SK-N-SH (cell line): Measurements from ENCODE around the gene GFY. TPM values are rescaled to one million over a fixed set of nuclear protein-coding genes. Genes with fewer than 3 reads are reported as not detected.

Experiments
- CTCF ChIA-PET: fragments of 300-600, 350-600 bp; formaldehyde crosslinking; extraction: SDS; loops from one replicate; lab custom pipeline; 2021; lab: Yijun Ruan, JAX
- POLR2A ChIA-PET: fragments of 350-600 bp; sonication (Branson Sonifier 250); formaldehyde crosslinking; extraction: SDS; loops from one replicate; lab custom pipeline; 2020; ENCODE audit warnings: antibody characterized with exemption, inconsistent platforms; lab: Yijun Ruan, JAX
- DNase-seq: peaks from one replicate; pipeline ENCODE4 v3.0.0; 2012
- H2AFZ ChIP-seq: fragments of 200-600 bp; sonication (generic); 2 replicates; pipeline ENCODE4 v1.8.1; 2016; ENCODE audit warnings: antibody characterized with exemption, mild to moderate bottlenecking, low read depth
- H3F3A ChIP-seq: fragments of 200-600 bp; sonication (generic); replicated peaks from 2 replicates; pipeline ENCODE3; 2016; ENCODE audit warnings: antibody characterized with exemption, mild to moderate bottlenecking; ENCODE audit not compliant: insufficient read depth
- H3K27ac ChIP-seq, 2 experiments: fragments of 200-500 bp in 1 of 2; fragments of 200-600 bp in 1 of 2; sonication (Bioruptor generic) in 1 of 2; sonication (generic), shearing (Covaris generic) in 1 of 2; 2 replicates each; pipeline versions ENCODE4 v1.5.1 to v1.6.1; 2014 to 2016; ENCODE audit warnings: low read depth in 2 of 2, inconsistent platforms in 1 of 2, low read length in 1 of 2, mild to moderate bottlenecking in 1 of 2, mixed read lengths in 1 of 2
- H3K27me3 ChIP-seq: fragments of 200-600 bp; sonication (generic), shearing (Covaris generic); 2 replicates; pipeline ENCODE4 v1.6.1; 2016; ENCODE audit warnings: mixed run types; ENCODE audit not compliant: insufficient read depth
- H3K36me3 ChIP-seq, 2 experiments: fragments of 200-500 bp in 1 of 2; fragments of 200-600 bp in 1 of 2; sonication (Bioruptor generic) in 1 of 2; sonication (generic) in 1 of 2; replicated peaks in 1 of 2; 2 replicates each; pipeline versions ENCODE3 to v1.5.1; 2014 to 2016; ENCODE audit warnings: low read length in 1 of 2, mild to moderate bottlenecking in 1 of 2; ENCODE audit not compliant: insufficient read depth in 2 of 2, control insufficient read depth in 1 of 2
- H3K4me1 ChIP-seq, 2 experiments: fragments of 200-500 bp in 1 of 2; fragments of 200-600 bp in 1 of 2; sonication (Bioruptor generic) in 1 of 2; sonication (generic), shearing (Covaris generic) in 1 of 2; 2 replicates each; pipeline versions ENCODE4 v1.5.1 to v1.6.1; 2014 to 2016; ENCODE audit warnings: low read depth in 1 of 2, low read length in 1 of 2, mixed run types in 1 of 2; ENCODE audit not compliant: insufficient read depth in 2 of 2, control insufficient read depth in 1 of 2
- H3K4me2 ChIP-seq: fragments of 200-600 bp; sonication (generic), shearing (Covaris generic); 2 replicates; pipeline ENCODE4 v1.6.1; 2017; ENCODE audit warnings: mixed run types
- H3K4me3 ChIP-seq, 2 experiments: fragments of 200-500 bp in 1 of 2; fragments of 200-600 bp in 1 of 2; sonication (Bioruptor generic) in 1 of 2; sonication (generic), shearing (Covaris generic) in 1 of 2; 2 replicates each; pipeline versions ENCODE4 v1.5.1 to v1.8.1; 2014 to 2016; ENCODE audit warnings: low read depth in 2 of 2, inconsistent platforms in 1 of 2, low read length in 1 of 2, mild to moderate bottlenecking in 1 of 2, mixed read lengths in 1 of 2, moderate library complexity in 1 of 2
- H3K79me2 ChIP-seq: fragments of 200-600 bp; sonication (generic); 2 replicates; pipeline ENCODE4 v1.8.1; 2017; ENCODE audit warnings: mild to moderate bottlenecking; ENCODE audit not compliant: insufficient read depth
- H3K9ac ChIP-seq: fragments of 200-600 bp; sonication (generic); 2 replicates; pipeline ENCODE4 v1.6.1; 2017; ENCODE audit warnings: mixed run types
- H3K9me2 ChIP-seq: fragments of 200-600 bp; sonication (generic); 2 replicates; pipeline ENCODE4 v1.6.1; 2017; ENCODE audit warnings: mixed run types
- H3K9me3 ChIP-seq: fragments of 200-600 bp; sonication (generic); 2 replicates; pipeline ENCODE4 v1.6.1; 2017; ENCODE audit warnings: mixed run types, mild to moderate bottlenecking, moderate library complexity
- H4K20me1 ChIP-seq: fragments of 200-600 bp; sonication (generic); 2 replicates; pipeline ENCODE4 v1.6.1; 2017; ENCODE audit warnings: mild to moderate bottlenecking, mixed run types; ENCODE audit not compliant: insufficient read depth
- CHD2 ChIP-seq: fragments of 150-350 bp; IDR thresholded peaks from 2 replicates; pipeline ENCODE4 v1.6.1; 2018; ENCODE audit warnings: low read length; ENCODE audit not compliant: partially characterized antibody
- ELF1 ChIP-seq: IDR thresholded peaks from 2 replicates; pipeline ENCODE4 v1.4.0; 2012
- EP300 ChIP-seq, 2 experiments: IDR thresholded peaks; 2 replicates each; pipeline versions ENCODE4 v1.4.0 to v1.6.1; 2012; ENCODE audit warnings: borderline replicate concordance in 1 of 2, low read depth in 1 of 2, low read length in 1 of 2
- EZH2phosphoT487 ChIP-seq: fragments of 200-600 bp; sonication (generic); IDR thresholded peaks from 2 replicates; pipeline ENCODE4 v1.6.1; 2017; ENCODE audit warnings: low read depth, mixed run types, mild to moderate bottlenecking, antibody characterized with exemption, moderate library complexity, borderline replicate concordance
- FOXJ3 ChIP-seq: sonication (generic); formaldehyde crosslinking; IDR thresholded peaks from 2 replicates; pipeline ENCODE4 v1.5.1; 2020; ENCODE audit warnings: mild to moderate bottlenecking, missing genetic modification reagents
- FOXM1 ChIP-seq: IDR thresholded peaks from 2 replicates; pipeline ENCODE4 v1.4.0; 2012; ENCODE audit warnings: low read depth, mild to moderate bottlenecking
- JUND ChIP-seq: IDR thresholded peaks from 2 replicates; pipeline ENCODE4 v1.4.0; 2012
- MXI1 ChIP-seq: IDR thresholded peaks from 2 replicates; pipeline ENCODE4 v1.6.1; 2012; ENCODE audit warnings: mild to moderate bottlenecking, low read depth, low read length, improper control_type of control experiment
- NFIC ChIP-seq: IDR thresholded peaks from 2 replicates; pipeline ENCODE4 v1.4.0; 2012; ENCODE audit warnings: borderline replicate concordance
- RCOR1 ChIP-seq: fragments of 150-350 bp; IDR thresholded peaks from 2 replicates; pipeline ENCODE4 v1.6.1; 2017; ENCODE audit warnings: antibody characterized with exemption, low read length
- RXRA ChIP-seq: IDR thresholded peaks from 2 replicates; pipeline ENCODE4 v1.4.0; 2012; ENCODE audit warnings: low read depth, mild to moderate bottlenecking, borderline replicate concordance
- SIN3A ChIP-seq: IDR thresholded peaks from 2 replicates; pipeline ENCODE4 v1.6.1; 2012; ENCODE audit warnings: low read depth, mild to moderate bottlenecking, low read length, moderate library complexity, borderline replicate concordance
- SMC3 ChIP-seq: IDR thresholded peaks from 2 replicates; pipeline ENCODE4 v1.6.1; 2012; ENCODE audit warnings: low read depth, low read length, improper control_type of control experiment
- TAF1 ChIP-seq: IDR thresholded peaks from 2 replicates; pipeline ENCODE4 v1.6.1; 2012; ENCODE audit warnings: low read depth, mild to moderate bottlenecking, low read length, moderate library complexity, borderline replicate concordance
- TEAD4 ChIP-seq: IDR thresholded peaks from 2 replicates; pipeline ENCODE4 v1.4.0; 2012; ENCODE audit warnings: mild to moderate bottlenecking, borderline replicate concordance; ENCODE audit not compliant: insufficient read depth
- WGBS: methylation state at CpG from one replicate; pipeline ENCODE4 v1.1.6; 2017; ENCODE audit warnings: low lambda C conversion rate; 5-methylcytosine and 5-hydroxymethylcytosine counted together
- polyA plus RNA-seq, 3 experiments: library from polyadenylated mRNA; depleted of rRNA; stranded (reverse); fragments of >200 nt; gene quantifications; 2 replicates each; pipeline ENCODE4 v1.2.3, GENCODE V29; 2012
- TF ChIP-seq, protein P1 (sequence below): fragments of 150-350 bp; IDR thresholded peaks from 2 replicates; pipeline ENCODE4 v1.6.1; 2016; ENCODE audit warnings: mild to moderate bottlenecking, low read depth, low read length
- TF ChIP-seq, protein P2 (sequence below): IDR thresholded peaks from 2 replicates; pipeline ENCODE4 v1.6.1; 2012; ENCODE audit warnings: mild to moderate bottlenecking, low read depth, low read length, moderate library complexity
- TF ChIP-seq, protein P3 (sequence below): IDR thresholded peaks from 2 replicates; pipeline ENCODE4 v1.4.0; 2012; ENCODE audit warnings: low read depth
- TF ChIP-seq, protein P4 (sequence below): IDR thresholded peaks from 2 replicates; pipeline ENCODE4 v1.4.0; 2012; ENCODE audit warnings: low read depth, borderline replicate concordance
- TF ChIP-seq, protein P5 (sequence below): fragments of 200-600 bp; sonication (generic); IDR thresholded peaks from 2 replicates; pipeline ENCODE4 v1.6.1; 2017; ENCODE audit warnings: antibody characterized with exemption, mild to moderate bottlenecking, moderate library complexity

Gene GFY
- polyA plus RNA-seq, 1 of the 3 experiments (the other 2 are of a cell fraction), result not detected

DNA sequence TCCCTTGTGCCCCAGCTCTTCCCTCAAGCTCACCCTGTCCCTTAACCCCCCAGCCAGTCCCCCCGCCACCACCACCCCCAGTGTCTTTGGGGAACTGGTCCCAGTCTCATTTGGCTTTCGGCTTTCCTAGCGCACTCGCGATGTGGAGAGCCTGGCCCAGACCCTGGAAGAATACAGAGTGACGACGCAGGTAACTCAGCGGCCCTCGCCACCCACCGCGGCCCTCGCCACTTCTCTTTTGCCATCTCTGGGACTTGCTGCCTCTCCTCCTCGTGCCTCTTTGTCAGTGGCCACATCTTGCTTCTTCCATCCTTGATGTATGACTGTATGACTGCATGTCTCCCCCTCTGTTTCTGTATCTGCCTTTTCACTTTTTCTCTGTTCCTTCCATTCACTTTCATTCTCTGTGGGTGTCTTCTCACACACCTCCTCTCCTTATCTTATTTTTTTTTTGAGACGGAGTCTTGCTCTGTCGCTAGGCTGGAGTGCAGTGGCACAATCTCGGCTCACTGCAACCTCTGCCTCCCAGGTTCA lies 17.6 kb upstream of the GFY start:
- WGBS, result 87% methylated on average over 16 of the region's 16 CpGs
- H3K36me3 ChIP-seq, result no peaks in the 10 kb centered on the region
- no peaks in the 10 kb centered on the region for H3K27me3 ChIP-seq
- no peaks in the 10 kb centered on the region for H3K9me3 ChIP-seq
- TF ChIP-seq, protein P1, sequence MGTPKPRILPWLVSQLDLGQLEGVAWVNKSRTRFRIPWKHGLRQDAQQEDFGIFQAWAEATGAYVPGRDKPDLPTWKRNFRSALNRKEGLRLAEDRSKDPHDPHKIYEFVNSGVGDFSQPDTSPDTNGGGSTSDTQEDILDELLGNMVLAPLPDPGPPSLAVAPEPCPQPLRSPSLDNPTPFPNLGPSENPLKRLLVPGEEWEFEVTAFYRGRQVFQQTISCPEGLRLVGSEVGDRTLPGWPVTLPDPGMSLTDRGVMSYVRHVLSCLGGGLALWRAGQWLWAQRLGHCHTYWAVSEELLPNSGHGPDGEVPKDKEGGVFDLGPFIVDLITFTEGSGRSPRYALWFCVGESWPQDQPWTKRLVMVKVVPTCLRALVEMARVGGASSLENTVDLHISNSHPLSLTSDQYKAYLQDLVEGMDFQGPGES, result no peak
- TF ChIP-seq ELF1, result no peak
- TF ChIP-seq NFIC, result no peak
- TF ChIP-seq, protein P2, sequence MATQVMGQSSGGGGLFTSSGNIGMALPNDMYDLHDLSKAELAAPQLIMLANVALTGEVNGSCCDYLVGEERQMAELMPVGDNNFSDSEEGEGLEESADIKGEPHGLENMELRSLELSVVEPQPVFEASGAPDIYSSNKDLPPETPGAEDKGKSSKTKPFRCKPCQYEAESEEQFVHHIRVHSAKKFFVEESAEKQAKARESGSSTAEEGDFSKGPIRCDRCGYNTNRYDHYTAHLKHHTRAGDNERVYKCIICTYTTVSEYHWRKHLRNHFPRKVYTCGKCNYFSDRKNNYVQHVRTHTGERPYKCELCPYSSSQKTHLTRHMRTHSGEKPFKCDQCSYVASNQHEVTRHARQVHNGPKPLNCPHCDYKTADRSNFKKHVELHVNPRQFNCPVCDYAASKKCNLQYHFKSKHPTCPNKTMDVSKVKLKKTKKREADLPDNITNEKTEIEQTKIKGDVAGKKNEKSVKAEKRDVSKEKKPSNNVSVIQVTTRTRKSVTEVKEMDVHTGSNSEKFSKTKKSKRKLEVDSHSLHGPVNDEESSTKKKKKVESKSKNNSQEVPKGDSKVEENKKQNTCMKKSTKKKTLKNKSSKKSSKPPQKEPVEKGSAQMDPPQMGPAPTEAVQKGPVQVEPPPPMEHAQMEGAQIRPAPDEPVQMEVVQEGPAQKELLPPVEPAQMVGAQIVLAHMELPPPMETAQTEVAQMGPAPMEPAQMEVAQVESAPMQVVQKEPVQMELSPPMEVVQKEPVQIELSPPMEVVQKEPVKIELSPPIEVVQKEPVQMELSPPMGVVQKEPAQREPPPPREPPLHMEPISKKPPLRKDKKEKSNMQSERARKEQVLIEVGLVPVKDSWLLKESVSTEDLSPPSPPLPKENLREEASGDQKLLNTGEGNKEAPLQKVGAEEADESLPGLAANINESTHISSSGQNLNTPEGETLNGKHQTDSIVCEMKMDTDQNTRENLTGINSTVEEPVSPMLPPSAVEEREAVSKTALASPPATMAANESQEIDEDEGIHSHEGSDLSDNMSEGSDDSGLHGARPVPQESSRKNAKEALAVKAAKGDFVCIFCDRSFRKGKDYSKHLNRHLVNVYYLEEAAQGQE, result no peak
- TF ChIP-seq RCOR1, result no peak
- TF ChIP-seq SMC3, result no peak
- no peak for TF ChIP-seq MXI1
- TF ChIP-seq EP300 (IDR thresholded peaks at IDR 0.05; ENCODE audit: borderline replicate concordance in 1 of 2, low read depth in 1 of 2, low read length in 1 of 2), result no peak
- TF ChIP-seq RXRA, result no peak
- TF ChIP-seq TAF1, result no peak
- no peak for TF ChIP-seq EZH2phosphoT487
- TF ChIP-seq, protein P3, sequence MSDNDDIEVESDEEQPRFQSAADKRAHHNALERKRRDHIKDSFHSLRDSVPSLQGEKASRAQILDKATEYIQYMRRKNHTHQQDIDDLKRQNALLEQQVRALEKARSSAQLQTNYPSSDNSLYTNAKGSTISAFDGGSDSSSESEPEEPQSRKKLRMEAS, result no peak
- TF ChIP-seq SIN3A, result no peak
- TF ChIP-seq, protein P4, sequence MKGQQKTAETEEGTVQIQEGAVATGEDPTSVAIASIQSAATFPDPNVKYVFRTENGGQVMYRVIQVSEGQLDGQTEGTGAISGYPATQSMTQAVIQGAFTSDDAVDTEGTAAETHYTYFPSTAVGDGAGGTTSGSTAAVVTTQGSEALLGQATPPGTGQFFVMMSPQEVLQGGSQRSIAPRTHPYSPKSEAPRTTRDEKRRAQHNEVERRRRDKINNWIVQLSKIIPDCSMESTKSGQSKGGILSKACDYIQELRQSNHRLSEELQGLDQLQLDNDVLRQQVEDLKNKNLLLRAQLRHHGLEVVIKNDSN, result no peak
- TF ChIP-seq FOXJ3 (CRISPR knock-in tag), result no peak
- TF ChIP-seq TEAD4, result no peak
- TF ChIP-seq FOXM1, result no peak
- no peak for TF ChIP-seq CHD2
- TF ChIP-seq, protein P5, sequence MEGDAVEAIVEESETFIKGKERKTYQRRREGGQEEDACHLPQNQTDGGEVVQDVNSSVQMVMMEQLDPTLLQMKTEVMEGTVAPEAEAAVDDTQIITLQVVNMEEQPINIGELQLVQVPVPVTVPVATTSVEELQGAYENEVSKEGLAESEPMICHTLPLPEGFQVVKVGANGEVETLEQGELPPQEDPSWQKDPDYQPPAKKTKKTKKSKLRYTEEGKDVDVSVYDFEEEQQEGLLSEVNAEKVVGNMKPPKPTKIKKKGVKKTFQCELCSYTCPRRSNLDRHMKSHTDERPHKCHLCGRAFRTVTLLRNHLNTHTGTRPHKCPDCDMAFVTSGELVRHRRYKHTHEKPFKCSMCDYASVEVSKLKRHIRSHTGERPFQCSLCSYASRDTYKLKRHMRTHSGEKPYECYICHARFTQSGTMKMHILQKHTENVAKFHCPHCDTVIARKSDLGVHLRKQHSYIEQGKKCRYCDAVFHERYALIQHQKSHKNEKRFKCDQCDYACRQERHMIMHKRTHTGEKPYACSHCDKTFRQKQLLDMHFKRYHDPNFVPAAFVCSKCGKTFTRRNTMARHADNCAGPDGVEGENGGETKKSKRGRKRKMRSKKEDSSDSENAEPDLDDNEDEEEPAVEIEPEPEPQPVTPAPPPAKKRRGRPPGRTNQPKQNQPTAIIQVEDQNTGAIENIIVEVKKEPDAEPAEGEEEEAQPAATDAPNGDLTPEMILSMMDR, result no peak
- no peak for TF ChIP-seq JUND
- H3K4me1 ChIP-seq, result no peaks in the 10 kb centered on the region; a peak in 2 of 4 replicates
- no peaks in the 10 kb centered on the region for H3K79me2 ChIP-seq
- H3K4me2 ChIP-seq, result no peak overlapping the region
- ChIA-PET POLR2A (no interaction called here), CTCF (interaction anchor here (1.4 to 17.5 kb wide), 2 partner anchors 16 to 106 kb away, joined by 5 to 108 read pairs; no protein-coding TSS in a partner anchor)
- DNase-seq, result no peak
- no peak overlapping the region for H3K27ac ChIP-seq
- no peak overlapping the region for H3K9ac ChIP-seq
- no peak overlapping the region for H2AFZ ChIP-seq
- H4K20me1 ChIP-seq, result no peaks in the 10 kb centered on the region
- no peak overlapping the region for H3K4me3 ChIP-seq
- no peaks in the 10 kb centered on the region for H3F3A ChIP-seq
- H3K9me2 ChIP-seq, result no peaks in the 10 kb centered on the region
